RKO (cell line): ENCODE measurements around the gene WDR20.
"Not testable (repeated sequence)": the region's sequence is repeated elsewhere in the genome, so short reads cannot be mapped to it uniquely, and the experiment has no call there.

Source experiments
- DNase-seq: peaks from one replicate; pipeline ENCODE4 v3.0.0-alpha.2; 2016; ENCODE audit warnings: low spot score

Gene WDR20, protein sequence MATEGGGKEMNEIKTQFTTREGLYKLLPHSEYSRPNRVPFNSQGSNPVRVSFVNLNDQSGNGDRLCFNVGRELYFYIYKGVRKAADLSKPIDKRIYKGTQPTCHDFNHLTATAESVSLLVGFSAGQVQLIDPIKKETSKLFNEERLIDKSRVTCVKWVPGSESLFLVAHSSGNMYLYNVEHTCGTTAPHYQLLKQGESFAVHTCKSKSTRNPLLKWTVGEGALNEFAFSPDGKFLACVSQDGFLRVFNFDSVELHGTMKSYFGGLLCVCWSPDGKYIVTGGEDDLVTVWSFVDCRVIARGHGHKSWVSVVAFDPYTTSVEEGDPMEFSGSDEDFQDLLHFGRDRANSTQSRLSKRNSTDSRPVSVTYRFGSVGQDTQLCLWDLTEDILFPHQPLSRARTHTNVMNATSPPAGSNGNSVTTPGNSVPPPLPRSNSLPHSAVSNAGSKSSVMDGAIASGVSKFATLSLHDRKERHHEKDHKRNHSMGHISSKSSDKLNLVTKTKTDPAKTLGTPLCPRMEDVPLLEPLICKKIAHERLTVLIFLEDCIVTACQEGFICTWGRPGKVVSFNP

DNA sequence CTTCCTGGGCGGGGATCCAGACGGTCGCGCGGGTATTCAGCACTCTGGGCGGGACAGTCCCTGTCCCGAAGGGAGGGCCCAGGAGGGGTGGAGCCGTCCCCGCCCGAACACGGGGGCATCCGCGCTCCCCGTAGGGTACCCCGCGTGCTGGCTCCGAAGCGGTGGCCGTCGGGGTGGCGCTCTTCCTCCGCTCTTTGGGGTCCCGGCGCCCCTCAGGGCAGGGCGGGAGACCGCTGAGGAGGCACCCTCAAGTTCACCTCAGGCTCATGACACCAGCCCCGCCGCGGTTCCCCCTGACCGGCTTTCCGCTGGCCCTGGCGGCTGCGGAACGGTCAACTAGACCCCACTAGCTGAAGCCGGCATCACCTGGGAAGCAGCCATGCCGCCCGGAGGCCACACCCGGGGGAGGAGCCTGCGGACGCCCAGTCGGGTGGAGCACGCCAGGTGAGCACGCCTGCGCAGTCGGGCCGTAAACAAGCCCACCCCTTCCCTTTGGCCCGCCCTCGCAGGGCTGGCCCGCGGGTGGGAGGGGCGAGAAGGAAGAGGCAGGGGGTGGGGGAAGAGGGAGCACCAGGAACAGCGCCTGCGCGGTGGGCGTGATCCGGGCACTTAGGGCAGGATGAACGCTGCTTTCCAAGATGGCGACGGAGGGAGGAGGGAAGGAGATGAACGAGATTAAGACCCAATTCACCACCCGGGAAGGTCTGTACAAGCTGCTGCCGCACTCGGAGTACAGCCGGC is at the start of gene WDR20:
Gene WDR20, plus strand, starts transcription at position 612 of the 741 bp plus-strand sequence. Its CDS starts 27 bp downstream, at position 639.
- peak; percentile 96 for DNase-seq

DNA sequence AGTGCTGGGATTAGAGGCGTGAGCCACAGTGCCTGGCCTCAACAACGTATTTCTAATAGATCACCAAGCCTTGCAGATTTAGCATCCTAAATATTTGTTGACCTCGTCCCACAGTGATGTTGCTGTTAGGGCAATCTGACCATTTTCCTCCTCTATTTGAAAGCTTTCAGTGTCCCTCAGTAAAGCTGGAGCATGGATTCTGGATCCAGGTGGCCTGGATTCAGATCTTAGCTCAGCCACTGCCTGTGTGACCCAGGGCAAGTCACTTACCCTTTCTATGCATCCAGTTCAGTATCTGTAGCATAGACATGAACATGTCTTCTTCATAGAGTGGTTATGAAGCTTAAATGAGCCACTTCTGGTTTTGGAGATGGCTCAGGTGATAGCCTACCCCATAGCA is 49.0 kb upstream of the WDR20 start:
- DNase-seq = no peak

DNA sequence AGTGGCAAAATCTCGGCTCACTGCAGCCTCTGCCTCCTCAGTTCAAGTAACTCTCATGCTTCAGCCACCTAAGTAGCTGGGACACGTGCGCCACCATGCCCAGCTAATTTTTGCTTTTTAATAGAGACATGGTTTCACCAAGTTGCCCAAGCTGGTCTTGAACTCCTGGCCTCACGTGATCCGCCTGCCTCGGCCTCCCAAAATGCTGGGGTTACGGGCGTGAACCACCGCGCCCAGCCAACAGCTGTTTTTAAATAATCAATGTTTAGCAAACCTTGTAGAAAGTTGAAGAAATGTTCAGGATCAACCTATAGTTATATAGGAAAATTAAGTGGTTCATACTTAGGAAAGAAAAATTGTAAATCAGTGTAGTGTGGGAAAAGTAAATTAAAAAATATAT is 46.9 kb upstream of the WDR20 start:
- DNase-seq = no peak

DNA sequence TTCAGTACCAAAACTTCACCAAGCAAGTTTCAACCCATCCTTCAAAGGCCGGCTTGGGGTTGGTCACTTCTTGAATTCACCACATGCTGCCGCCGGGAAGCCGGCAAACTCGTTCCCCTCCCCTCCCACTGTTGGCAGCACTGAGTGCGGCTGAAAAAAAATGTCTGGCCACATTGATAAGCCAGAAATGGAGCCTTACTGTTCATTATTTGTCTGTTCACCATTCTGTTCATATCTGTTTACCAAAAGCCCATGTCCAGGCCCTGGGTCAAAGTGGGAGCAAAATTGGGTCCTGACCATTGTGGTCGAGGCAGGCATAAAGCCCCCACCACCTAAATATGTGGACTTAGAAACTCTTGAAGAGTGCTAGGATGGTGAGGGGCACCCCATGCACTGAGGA is 45.6 kb upstream of the WDR20 start:
- DNase-seq = no peak

DNA sequence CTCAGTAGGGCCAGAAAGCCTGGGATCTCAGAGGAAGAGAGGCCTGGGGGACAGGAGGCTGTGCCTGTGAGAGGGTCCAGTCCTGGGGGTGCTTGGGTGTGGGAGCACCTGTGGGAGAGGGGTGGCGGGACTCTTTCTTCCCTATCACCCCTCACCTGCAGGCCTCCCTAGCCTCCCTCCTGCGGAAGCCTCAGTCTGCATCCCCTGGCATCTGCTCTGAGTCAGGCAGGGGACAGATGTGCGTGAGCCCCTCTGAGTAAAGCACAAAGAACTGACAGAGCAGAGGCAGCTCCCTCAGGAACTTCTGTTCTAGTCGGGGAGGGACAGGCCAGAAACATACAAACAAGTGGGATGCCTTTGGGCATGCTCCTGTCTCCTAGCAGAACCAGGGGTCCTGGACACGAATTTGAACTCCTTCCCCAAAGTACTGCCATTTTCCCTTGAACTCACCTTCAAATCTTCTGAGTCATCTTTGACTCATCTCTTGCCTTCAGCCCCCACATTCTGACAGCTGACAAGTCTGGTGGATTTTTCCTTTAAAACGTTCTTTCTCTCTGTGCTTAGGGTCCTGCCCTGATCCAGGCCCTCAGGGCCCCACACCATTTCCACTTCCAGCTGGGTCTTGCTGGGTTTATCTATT is 44.3 kb upstream of the WDR20 start:
- peak; percentile 70 for DNase-seq

DNA sequence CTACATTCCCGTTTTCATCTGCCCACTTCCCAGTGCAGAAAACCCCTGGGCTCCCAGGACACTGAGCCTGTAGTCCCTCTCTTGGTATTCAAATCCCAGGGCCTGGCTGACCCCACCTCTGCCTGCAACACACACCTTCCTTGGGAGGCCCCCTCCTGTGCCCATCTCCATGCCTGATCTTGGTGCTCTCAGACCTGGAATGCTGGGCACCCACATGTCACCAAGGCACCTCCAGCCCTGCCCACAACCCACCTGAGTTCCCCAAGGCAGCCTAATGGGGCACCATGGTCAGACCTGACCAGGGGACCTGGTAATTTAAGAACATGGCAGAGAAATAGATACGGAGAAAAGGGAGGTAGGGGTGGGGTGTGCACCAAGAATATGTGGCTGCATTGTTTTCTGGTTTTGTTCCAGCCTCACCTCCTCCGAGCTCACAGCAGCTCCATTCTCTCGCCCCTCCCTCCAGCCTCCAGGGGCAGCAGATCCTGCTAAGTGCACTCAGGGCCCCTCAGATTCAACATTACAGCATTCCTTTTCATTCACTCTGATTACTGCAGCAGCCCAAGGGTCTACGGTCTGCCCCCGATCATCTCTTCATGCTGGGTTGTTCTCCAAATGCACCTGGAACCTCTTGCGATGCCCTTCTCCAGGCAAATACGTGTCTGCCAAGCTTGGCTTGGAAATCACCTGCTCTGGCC is 43.7 kb upstream of the WDR20 start:
- DNase-seq = no peak

DNA sequence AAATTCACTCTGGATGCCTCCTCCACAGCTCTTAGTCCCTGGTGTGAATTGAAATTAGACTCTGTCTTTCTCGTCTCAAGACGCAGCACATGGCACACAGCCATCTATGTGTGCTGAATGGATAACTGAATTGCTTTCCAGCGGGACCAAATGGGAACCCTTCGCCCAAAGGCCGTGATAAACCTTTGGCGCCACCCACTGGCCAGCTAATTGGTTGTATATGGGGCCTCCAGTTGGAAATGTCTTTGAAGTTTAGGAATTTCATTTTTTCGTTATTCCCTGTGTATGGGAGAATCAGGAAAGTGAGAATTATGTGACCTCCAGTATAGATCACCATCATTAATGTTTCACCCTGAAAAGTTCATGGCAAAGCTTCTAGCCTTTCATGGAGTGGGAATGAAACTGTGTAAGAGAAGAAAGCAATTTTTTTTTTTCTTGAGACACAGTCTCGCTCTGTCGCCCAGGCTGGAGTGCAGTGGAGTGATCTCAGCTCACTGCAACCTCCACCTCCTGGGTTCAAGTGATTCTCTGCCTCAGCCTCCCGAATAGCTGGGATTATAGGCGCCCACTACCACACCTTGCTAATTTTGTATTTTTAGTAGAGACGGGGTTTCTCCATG is 43.0 kb upstream of the WDR20 start:
- DNase-seq = peak; percentile 80

DNA sequence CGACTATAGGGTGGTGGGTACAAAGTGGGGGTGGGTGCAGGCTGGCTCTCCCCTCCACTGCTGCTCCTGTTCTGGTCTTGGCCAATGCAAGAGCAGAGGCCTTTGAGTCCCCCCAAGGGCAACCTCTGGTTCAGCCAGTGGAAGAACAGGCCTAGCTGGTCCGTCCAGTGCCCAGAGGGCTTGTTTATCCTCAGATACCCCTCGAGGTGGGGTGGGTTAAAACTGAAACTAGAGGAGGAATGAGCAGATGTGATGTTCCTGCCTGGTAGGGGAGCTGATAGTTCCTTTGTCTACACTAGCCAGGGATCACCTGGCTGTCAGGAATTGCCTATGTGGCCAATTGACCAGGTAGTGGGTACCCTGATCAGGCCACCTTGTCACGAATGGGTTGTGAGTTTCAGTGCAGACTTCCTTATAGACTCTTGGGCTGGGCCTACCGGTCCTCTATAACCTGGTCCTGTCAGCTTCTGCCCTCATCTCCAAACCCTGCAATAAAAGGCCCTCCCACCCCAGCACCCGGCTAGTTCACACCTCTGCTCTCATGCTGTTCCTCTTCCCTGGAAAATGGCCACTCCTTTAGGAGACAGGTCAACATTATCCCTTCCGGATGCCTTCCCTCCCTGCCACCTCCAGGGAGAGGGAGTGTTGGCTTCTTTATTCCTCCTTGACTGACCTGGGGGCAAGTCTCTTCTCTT is 42.1 kb upstream of the WDR20 start:
- DNase-seq = no peak

DNA sequence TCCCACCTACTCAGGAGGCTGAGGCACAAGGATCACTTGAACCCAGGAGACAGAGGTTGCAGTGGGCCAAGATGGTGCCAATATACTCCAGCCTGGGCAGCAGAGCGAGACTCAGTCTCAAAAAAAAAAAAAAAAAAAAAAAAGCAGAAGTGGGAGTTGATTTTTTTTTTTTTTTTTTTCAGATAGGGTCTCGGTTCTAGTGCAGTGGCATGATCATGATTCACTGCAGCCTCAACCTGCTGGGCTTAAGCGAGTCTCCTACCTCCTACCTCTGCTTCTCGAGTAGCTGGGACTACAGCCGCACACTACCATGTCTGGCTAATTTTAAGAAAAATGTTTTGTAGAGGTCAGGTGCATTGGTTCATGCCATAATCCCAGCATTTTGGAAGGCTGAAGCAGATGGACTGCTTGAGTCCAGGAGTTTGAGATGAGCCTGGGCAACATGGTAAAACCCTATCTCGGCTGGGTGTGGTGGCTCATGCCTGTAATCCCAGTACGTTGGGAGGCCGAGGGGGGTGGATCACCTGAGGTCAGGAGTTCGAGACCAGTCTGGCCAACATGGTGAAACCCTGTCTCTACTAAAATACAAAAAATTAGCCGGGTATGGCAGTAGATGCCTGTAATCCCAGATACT is 36.5 kb upstream of the WDR20 start:
- no peak for DNase-seq

DNA sequence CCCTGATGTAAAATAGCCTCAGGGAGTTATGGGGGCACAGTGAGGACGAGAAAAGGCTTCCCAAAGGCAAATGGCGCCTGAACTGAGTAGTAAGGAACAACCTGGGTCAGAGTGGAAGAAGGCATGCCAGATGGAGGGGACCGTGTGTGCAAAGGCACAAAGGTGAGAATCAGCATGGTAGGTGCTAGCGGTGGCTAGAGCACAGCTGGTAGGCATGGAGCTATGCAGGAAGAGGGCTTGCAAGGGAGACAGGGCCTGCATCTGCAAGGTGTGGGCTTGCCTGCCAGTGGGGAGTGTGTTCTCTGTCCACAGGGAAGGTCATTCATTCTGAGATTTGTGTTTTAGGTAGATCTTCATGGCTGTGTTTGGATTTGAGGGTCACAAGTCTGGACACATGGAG is 34.3 kb upstream of the WDR20 start:
- DNase-seq = no peak

DNA sequence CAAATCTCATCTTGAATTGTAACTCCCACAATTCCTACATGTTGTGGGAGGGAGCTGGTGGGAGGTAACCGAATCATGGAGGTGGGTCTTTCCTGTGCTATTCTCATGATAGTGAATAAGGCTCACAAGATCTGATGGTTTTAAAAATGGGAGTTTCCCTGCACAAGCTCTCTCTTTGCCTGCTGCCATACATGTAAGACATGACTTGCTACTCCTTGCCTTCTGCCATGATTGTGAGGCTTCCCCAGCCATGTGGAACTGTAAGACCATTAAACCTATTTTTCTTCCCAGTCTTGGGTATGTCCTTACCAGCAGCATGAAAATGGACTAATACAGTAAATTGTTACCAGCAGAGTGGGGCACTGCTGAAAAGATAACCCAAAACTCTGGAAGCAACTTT is 30.4 kb upstream of the WDR20 start:
- not testable (repeated sequence) for DNase-seq

DNA sequence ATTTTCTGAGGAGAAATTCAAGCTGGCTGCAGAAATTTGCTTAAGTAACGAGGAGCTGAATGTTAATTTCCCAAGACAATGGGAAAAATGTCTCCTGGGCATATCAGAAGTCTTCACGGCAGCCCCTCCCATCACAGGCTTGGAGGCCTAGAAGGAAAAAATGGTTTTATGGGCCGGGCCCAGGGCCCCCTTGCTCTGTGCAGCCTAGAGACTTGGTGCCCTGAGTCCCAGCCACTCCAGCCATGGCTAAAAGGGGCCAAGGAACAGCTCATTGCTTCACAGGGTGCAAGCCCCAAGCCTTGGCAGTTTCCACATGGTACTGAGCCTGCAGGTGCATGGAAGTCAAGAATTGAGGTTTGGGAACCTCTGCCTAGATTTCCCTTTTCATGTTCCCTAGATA is 28.6 kb upstream of the WDR20 start:
- DNase-seq = no peak

DNA sequence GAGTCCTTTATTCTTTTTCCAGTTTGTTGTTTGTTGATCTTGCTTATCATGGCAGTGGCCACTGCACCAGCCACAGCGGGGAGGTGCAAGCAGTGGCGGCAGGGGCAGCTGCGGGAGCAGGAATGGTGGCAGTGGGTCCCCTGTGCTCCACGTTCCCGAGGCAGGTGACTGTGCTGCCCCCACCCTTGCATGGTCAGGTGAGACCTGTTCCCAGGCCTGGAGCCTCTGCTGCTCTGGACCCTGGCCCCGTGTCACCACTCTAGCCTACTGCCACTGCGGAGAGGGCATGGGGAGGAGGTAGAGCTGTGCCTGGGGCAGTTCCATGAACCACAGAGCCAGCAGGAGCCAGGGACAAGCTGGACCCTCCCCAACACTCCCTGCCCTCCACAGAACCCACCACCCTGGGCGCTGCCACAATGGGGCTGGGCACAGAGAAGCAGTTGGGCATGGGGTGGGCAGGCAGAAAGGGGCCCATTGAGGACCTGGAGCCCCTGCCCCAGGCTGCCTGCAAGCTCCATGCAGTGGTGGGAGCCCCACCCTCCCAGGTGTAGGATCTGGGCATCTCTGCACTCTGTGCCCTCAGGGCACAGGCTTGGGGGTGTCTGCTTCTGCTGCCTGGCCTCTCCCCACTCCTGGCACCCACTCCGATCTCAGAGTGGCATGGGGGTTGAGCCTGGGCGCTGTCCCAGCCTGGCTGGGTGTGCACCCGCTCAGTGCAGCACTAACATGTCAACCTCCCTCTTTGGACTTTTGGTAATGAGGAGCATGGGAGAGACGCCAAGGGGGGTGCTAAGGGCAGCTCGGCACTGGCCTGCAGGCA is 23.1 kb upstream of the WDR20 start:
- DNase-seq = no peak

DNA sequence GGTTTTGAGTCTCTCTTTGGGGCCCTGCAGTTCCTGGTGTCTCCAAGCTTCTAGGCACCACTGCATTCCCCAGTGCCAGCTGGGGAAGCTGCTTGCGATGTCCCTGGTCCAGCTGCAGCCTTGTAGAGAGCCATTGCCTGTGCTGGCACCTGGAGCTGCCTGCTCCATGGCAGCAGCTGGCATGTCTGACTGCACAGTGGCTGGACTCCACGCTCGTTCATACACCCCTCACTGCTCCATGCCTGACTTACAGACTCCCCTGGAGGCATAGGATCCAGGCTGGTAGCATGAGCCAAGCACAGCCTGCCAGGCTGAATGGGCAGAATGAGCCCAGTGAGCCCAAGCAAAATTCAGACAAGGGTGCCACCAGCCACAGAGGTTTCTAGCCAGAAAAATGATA is 21.8 kb upstream of the WDR20 start:
- no peak for DNase-seq

DNA sequence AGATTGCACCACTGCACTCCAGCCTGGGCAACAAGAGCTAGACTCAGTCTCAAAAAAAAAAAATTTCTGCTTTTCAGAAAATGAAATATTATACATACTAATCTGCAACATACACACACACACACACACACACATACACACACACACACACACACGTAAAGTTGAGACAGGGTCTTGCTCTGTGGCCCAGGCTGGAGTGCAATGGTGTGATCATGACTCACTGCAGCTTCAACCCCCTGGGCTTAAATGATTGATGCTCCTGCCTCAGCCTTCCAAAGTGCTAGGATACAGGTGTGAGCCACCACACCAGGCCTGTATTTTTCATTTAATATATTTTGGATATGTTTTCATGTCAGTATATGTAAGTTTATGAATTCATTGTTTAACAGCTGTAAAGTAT is 18.8 kb upstream of the WDR20 start:
- DNase-seq = no peak

DNA sequence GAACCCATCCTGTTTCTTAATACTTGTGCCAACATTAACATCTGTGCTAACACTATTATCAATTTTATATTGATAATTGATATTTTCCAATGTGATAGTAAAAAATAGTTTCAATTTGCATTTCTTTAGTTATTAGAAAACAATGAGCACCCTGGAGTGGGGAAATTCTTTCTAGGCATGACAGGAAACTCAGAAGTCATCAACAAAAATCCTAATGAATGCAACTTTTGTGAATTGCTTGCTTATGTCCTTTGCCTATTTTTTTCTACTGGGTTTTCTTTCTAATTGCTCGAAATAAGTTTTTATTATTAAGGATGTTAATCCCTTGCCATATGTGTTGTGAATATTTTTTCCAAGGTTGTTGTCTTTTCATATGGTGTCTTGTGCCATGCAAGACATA is 18.1 kb upstream of the WDR20 start:
- no peak for DNase-seq

DNA sequence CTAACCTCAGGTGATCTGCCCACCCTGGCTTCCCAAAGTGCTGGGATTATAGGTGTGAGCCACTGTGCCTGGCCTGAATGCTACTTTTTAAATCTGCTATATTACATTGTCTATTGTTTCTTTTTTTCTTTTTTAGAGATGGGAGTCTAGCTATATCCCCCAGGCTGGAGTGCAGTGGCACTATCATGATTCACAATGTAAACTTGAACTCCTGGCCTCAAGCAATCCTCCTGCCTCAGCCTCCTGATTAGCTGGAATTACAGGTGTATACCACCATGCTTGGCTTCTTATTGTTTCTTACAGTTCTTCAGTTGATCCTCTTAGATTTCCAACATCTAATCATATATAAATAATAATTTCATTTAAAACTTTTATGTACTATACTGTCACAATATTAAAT is 15.3 kb upstream of the WDR20 start:
- DNase-seq = no peak

DNA sequence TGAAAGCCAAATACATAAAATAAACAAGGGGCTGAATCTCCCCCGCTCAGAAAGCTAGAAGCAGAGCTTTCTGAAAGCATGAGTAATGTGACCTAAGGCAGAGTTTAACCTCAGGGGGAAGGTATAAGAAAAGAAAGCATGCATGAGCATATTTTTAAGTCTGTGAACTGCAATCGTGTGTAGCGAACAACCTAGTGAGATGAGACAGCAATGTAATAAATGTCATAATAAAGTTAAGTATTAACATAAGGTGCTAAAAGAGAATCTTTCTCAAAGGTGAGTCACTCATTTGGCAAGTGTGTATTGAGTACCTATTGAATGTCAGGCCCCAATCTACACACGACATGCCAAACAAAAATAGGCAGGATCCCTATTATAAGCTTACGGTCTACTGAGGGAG is 14.2 kb upstream of the WDR20 start:
- no peak for DNase-seq

DNA sequence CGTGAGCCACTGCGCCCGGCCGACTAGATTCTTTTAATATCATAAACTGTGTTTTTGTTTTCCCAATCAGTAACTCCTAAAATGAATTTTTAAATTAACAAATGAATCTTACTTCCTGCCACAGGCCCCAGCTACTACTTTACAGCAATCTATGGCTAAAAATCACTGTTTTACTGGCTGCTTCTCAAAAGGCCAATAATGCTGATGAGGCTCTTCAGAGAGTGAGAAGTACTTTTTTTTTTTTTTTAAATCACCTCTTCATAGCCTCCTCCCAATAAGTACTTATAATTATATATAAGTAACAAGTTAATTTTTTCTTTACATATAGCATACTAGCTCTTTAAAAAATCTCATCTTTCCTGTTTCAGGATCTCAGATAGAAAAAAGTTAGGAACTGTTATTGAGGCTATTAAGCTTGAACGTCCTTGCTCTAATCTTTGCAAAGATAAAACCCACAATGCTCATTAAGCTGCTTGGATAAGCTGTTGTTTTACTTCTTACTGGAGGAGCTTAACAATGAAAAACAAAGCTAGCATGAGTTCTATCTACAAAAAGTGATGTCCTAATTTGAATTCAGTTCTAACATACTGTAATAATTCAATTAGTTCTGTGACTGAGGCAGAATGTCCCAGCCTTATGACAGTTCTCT is 12.8 kb upstream of the WDR20 start:
- DNase-seq = no peak
